ENCODE measurements around the gene TEX54.
"Not testable (repeated sequence)": the region's sequence is repeated elsewhere in the genome, so short reads cannot be mapped to it uniquely, and the experiment has no call there.

The TEX54 gene

DNA sequence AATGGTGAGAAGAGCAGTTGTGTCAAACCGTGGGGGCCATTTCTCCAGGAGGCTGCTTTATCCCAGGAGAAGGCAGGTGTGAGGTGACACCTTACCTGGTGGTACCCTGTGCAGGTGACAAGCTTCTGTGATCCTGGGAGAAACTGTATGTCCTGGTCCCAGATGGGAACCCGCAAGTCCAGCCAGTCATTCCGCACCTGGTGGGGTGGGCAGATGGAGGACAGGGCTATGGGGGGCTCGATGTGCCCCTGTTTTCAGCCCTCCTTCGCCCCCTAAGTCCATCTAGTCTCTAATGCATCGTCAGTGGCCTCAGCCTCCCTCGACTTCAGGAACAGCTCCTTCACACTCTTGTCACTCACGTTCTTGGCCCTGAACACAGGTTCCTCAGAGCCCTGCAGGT is 2.7 kb upstream of the TEX54 start:
- no peak for DNase-seq (ENCODE audit: low read depth)
- H3K4me3 ChIP-seq (ENCODE audit: low read length), result no peak overlapping the region
- TF ChIP-seq, protein P1, sequence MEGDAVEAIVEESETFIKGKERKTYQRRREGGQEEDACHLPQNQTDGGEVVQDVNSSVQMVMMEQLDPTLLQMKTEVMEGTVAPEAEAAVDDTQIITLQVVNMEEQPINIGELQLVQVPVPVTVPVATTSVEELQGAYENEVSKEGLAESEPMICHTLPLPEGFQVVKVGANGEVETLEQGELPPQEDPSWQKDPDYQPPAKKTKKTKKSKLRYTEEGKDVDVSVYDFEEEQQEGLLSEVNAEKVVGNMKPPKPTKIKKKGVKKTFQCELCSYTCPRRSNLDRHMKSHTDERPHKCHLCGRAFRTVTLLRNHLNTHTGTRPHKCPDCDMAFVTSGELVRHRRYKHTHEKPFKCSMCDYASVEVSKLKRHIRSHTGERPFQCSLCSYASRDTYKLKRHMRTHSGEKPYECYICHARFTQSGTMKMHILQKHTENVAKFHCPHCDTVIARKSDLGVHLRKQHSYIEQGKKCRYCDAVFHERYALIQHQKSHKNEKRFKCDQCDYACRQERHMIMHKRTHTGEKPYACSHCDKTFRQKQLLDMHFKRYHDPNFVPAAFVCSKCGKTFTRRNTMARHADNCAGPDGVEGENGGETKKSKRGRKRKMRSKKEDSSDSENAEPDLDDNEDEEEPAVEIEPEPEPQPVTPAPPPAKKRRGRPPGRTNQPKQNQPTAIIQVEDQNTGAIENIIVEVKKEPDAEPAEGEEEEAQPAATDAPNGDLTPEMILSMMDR (conservative IDR thresholded peaks at IDR 0.05; ENCODE audit: low read depth, low read length), result no peak

DNA sequence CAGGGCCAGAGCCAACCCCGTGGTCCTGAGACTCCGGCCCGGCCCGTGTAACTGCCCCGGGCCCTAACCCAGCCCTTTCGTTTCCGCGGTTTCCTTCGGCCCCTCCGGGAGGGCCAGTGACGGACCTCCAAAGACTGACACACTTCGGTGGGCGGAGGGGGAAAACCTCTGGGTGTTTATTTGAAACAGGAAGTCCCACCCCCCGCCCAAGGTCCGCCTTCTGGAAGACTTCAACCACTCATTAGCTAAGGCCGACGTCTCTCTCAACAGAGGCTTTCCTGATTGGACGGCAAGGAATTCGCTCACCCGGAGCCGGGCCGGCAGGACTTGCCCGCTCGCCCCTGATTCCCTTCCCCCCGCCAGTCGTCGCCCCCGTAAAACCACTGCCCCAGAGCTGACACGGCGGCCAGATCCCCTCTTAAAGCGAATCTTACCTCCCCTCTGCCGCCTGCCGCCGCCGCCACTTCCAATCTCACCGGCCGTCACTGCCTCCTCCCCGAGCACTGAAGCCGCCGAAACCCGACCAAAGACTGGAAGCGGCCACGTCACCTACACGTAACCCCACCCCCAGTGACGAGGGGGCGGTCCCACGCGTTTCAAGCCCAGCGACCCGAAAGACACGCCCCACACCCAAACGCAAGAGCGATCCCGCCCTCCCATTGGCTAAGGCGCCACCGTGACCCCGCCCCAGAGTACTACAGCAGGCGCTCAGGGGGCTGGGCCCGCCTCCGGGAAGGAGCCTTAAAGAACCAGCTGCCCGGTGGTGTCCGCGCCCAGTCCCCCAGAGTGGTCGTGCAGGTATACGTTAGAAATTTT is 913 bp downstream of the TEX54 start, which contains the start of gene STX5:
STX5 (minus strand) TSS at position 532 of the 816 bp plus-strand sequence. CDS start 808 bp downstream, outside the sequence.
- peak; percentile 95 for DNase-seq (ENCODE audit: low read depth)
- H3K4me3 ChIP-seq (ENCODE audit: low read length), result peak within 1 kb of the TSS; percentile 88
- TF ChIP-seq, protein P1 (conservative IDR thresholded peaks at IDR 0.05; ENCODE audit: low read depth, low read length), result no peak

DNA sequence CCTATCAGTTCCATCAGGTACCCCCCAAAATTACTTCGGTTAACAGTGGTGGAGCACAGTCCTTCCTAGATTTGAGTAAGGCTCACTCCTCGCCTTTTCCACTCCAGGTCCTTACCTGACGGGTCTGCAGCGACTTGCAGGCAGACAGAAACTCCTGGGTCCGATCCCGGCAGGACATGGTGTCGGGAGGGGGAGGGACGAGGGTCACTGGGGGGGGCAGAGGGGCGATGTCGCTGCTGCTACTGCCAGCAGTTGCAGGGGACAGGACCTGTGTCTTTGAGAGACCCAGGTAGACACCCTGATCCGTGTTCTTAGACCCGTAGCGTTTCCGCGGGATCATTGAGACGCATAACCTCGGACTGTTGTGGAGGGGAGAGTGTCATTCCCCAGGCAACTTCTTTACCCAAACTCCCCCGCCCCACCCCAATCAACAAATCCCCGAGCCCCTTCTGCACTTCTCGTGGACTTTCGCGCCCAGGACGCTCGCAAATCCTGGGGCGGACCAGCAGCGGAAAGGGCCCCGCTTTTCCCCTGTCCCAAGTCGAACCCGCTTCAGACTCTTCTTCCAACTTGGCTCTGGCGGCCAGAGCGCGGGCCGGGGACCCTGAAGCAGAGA is 1.6 kb downstream of the TEX54 start:
- no peak for DNase-seq (ENCODE audit: low read depth)
- peak overlapping the region; percentile 88 for H3K4me3 ChIP-seq (ENCODE audit: low read length)
- TF ChIP-seq, protein P1 (conservative IDR thresholded peaks at IDR 0.05; ENCODE audit: low read depth, low read length), result no peak

DNA sequence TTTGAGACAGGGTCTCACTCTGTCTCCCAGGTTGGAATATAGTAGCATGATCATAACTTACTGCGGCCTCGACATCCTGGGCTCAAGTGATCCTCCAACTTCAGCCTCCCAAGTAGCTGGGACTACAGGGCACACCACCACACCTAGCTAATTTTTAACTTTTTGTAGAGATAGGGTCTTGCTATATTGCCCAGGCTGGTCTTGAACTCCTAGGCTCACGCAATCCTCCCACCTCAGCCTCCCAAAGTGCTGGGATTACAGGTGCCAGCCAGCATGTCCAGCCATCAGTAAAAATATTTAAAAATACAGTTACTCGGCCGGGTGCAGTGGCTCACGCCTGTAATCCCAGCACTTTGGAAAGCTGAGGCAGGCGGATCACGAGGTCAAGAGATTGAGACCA is 4.5 kb downstream of the TEX54 start:
- H3K4me3 ChIP-seq (ENCODE audit: low read length); DNase-seq (ENCODE audit: low read depth): not testable (repeated sequence)

DNA sequence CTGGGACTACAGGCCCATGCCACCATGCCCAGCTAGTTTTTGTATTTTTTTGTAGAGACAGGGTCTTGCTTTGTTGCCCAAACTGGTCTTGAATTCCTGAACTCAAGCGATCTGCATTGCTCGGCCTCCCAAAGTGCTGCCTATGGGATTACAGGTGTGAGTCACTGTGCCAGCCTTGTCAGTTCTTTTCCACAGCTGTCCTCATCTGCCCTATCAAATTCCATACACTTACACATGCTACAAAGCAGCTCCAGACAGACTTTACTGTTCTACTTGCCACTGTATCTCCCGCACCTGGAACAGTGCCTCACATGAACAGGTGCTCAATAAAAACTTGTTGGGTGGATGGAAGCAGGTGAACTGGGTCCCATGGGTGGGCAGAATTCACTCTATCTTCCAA is 9.0 kb downstream of the TEX54 start:
- no peak for DNase-seq (ENCODE audit: low read depth)
- H3K4me3 ChIP-seq (ENCODE audit: low read length), result no peak overlapping the region
- TF ChIP-seq, protein P1 (conservative IDR thresholded peaks at IDR 0.05; ENCODE audit: low read depth, low read length), result no peak

DNA sequence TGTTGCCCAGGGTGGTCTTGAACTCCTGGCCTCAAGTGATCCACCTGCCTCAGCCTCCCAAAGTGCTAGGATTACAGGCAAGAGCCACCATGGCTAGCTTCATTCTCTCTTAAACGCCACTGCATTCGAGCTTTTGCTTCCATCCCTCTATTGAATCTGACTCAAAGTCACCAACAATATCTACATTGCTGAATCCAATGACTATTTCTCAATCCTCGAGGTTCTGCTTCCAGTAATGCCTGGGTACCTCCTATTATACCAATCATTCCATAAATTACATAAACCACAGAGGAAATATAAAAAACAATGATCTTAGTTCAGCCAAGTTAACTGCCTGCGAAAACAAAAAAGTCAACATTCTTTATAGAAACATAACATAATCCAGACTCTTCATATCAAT is 15.5 kb downstream of the TEX54 start:
- no peak for DNase-seq (ENCODE audit: low read depth)
- TF ChIP-seq, protein P1 (conservative IDR thresholded peaks at IDR 0.05; ENCODE audit: low read depth, low read length), result no peak
- no peak overlapping the region for H3K4me3 ChIP-seq (ENCODE audit: low read length)

DNA sequence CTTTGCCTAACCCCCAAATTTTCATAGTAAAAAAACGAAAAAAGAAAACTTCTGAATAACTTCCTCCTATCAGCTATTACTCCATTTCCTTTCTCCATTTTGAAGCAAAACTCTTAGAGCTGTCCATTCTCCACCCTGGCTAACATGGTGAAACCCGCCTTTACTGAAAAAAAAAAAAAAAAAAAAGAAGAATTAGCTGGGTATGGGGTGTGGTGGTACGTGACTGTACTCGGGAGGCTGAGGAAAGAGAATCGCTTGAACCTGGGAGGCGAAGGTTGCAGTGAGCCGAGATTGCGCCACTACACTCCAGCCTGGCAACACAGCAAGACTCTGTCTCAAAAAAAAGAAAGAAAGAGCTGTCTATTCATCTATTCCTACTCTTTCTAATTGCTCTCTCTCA is 16.1 kb downstream of the TEX54 start:
- no peak for DNase-seq (ENCODE audit: low read depth)
- TF ChIP-seq, protein P1 (conservative IDR thresholded peaks at IDR 0.05; ENCODE audit: low read depth, low read length), result no peak
- no peak overlapping the region for H3K4me3 ChIP-seq (ENCODE audit: low read length)

Data from retinal pigment epithelial cell (primary cell).